AG10803 (cell line): ENCODE measurements around the gene MEPCE.

Experiments
- DNase-seq: peaks from one replicate; pipeline ENCODE4 v3.0.0; 2010; ENCODE audit warnings: low read depth
- H3K4me3 ChIP-seq: 2 replicates; pipeline ENCODE4 v1.5.1; 2011; ENCODE audit warnings: mild to moderate bottlenecking, low read length, control low read depth
- TF ChIP-seq, protein P1 (sequence below): conservative IDR thresholded peaks from 2 replicates; pipeline ENCODE4 v1.5.1; 2011; ENCODE audit warnings: mild to moderate bottlenecking, low read length, control low read depth, inconsistent platforms

Gene MEPCE

DNA sequence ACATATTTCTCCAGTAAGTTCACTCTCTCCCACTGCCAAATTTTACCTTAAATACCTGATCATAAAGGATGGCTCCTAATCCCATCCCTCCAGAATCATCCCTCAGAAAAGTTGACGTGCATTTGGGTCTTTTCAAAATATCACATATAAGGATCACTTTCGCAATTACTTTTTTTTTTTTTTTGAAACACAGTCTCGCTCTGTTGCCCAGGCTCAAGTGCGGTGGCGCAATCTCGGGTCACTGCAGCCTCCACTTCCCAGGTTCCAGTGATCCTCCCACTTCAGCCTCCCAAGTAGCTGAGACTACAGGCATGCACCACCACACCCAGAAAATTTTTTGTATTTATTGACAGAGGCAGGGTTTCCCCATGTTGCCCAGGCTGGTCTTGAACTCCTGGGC, 18.5 kb upstream of the MEPCE start:
- H3K4me3 ChIP-seq = no peak overlapping the region
- TF ChIP-seq, protein P1, sequence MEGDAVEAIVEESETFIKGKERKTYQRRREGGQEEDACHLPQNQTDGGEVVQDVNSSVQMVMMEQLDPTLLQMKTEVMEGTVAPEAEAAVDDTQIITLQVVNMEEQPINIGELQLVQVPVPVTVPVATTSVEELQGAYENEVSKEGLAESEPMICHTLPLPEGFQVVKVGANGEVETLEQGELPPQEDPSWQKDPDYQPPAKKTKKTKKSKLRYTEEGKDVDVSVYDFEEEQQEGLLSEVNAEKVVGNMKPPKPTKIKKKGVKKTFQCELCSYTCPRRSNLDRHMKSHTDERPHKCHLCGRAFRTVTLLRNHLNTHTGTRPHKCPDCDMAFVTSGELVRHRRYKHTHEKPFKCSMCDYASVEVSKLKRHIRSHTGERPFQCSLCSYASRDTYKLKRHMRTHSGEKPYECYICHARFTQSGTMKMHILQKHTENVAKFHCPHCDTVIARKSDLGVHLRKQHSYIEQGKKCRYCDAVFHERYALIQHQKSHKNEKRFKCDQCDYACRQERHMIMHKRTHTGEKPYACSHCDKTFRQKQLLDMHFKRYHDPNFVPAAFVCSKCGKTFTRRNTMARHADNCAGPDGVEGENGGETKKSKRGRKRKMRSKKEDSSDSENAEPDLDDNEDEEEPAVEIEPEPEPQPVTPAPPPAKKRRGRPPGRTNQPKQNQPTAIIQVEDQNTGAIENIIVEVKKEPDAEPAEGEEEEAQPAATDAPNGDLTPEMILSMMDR = no peak
- no peak for DNase-seq

DNA sequence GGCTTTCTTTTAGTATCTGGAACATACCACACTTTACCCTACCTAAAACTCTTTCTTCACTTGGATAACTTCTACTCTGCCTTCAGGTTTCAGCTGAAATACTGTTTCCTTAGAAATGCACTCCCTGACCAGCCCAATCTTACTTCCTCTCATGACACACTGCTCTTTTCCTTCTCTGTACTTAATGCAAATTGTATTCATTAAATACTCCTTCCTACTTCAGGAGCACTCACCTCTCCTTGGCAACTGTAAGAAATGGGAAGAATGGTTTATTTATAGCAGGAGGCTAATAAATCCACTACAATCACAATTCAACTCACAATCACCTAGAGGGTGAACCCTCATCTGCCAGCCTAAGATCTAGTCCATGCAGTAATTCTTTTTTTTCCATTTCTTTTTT, 16.3 kb upstream of the MEPCE start:
- TF ChIP-seq, protein P1 = no peak
- H3K4me3 ChIP-seq = no peak overlapping the region
- no peak for DNase-seq

DNA sequence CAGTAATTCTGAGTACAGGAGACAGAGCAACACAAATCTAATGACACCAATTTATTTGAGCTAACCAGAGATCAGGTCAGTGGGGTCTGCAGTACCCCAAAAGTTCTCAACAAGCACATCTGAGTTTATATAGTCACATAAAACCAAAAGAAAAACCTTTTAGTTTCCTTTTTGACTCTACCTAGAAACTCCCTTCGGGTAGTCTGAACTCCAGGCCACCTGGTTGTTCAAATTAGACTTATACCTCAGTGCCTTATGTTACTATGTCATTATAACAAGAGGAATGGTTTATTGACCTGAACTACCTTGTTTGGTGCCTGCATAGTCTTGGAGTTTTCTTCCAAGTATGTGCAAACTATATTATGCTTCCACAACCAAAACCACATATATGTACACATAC, 15.7 kb upstream of the MEPCE start:
- DNase-seq = no peak
- TF ChIP-seq, protein P1 = no peak

DNA sequence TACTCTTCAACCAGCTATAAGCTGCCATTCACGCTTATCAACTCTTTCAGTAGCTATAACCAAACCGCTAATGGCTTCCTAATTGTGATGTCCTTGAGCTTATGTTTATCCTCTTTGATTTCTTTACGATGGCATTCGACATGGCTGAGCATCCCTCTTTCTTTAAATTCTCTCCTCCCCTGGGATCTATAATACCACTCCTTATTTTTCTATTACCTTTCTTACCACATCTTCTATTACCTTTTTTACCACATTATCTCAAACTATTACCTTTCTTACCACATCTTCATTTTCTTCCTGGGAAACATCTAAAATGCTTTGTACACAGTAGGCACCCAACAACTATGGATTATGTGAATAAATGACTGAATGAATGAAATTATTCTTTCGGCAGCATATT, 14.2 kb upstream of the MEPCE start:
- H3K4me3 ChIP-seq = no peak overlapping the region
- TF ChIP-seq, protein P1 = no peak
- no peak for DNase-seq

More for the DNA sequence above, 15.7 kb upstream of the MEPCE start:
- no peak overlapping the region for H3K4me3 ChIP-seq

DNA sequence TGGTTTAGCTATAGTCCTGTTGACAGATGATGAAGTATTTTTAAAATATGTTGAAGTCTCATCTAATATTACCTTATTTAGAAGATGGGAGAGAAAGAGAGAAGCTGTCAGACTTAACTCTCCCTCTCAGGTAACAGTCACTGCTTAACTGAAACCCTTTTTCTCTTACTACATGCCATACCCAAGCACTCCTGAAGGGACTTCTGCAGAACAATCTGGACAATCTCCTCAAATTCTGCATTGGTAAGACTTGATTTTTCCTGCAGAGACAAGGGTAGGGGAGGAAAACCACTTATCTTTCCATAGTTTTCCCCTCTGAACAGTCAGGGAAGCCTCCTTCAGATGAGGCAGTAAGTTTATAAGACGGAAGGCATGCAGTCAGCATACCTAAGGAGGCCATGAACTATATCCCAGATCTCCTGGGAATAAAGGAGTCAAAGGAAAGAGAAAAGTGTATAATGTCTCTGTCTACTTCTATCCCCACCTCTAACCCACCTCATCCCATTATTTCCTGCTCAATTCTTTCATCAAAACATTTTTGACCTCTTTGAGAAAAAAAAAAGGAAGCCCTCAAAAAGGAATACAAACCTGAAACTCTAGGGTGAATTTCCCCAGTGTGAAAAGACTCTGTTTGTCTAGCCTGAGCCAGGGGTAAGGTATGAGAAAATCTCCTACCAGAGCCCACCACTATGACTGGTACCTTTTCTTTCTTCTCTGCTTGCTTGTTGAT, 10.5 kb upstream of the MEPCE start:
- DNase-seq = peak; percentile 21
- TF ChIP-seq, protein P1 = no peak
- no peak overlapping the region for H3K4me3 ChIP-seq

DNA sequence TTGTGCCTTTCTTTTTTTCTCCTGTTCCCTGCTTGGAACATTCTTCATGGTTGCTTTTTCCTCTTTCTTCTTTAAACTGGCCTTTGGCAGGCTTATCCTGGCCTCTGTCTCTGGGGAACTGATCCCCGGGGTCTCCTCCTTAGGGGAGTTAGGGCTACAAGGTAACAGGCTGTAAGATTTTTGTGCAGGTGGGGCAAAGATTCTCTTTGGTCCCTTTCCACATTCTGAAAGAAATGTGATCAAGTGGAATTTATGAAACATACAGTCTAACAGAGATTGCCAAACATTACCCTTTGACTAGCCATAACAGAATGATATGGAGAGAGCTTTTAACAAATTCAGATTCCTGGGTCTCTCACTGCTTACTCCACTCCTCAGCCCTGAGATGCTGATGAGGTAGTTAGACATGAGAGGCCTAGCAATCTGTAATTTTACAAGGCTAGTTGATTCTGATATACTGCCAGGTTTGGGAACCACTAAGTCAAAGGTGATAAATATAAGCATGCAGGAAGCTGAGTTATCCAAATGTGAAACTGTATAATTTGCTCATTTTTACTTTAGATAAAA, 9.9 kb upstream of the MEPCE start:
- TF ChIP-seq, protein P1 = no peak
- H3K4me3 ChIP-seq = no peak overlapping the region

DNA sequence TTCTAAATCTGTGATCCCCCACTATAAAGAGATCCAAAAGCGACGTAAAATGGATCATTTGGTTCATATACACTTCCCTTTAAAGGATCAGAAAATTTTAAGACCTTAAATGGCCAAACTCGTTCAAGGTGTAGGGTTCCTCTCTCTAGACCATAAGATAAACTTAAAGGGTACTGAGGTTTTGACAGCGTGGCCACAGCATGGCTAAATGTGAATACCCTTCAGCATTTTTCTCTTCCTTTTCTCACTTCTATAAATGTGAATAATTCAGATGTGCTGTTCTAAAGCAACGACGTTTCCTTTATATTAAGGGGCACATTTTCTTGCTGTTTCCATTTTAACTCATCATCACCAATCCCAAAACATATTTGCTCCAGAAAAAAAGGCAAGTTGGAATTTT, 6.3 kb upstream of the MEPCE start:
- TF ChIP-seq, protein P1 = no peak
- no peak overlapping the region for H3K4me3 ChIP-seq
- no peak for DNase-seq

More for the DNA sequence above, 9.9 kb upstream of the MEPCE start:
- no peak for DNase-seq
